ENCODE results near the gene ROBO1. TPM values are rescaled to one million over a fixed set of nuclear protein-coding genes. Genes with fewer than 3 reads are reported as not detected.
A peak's percentile ranks its signal among the peaks of the same experiment; 100 is the strongest.

The ROBO1 gene
- polyA plus RNA-seq, 4 donors, result 98.5 to 142 (median 110) TPM

GRCh38 chr3:78867409-78868372 is 900.1 kb downstream of the ROBO1 start:
- no peak for DNase-seq (ENCODE audit: low read depth in 4 of 4, low spot score in 3 of 4)

GRCh38 chr3:78863306-78864203 is 904.2 kb downstream of the ROBO1 start:
- no peak for DNase-seq (ENCODE audit: low read depth in 4 of 4, low spot score in 3 of 4)

GRCh38 chr3:78861156-78861555 is 906.6 kb downstream of the ROBO1 start:
- no peak for DNase-seq (ENCODE audit: low read depth in 4 of 4, low spot score in 3 of 4)

- no peak for DNase-seq (ENCODE audit: low read depth in 4 of 4, low spot score in 3 of 4)
These were observed 907.2 kb downstream of the ROBO1 start for GRCh38 chr3:78860567-78860966.

GRCh38 chr3:78858910-78859309 is 908.9 kb downstream of the ROBO1 start:
- DNase-seq (ENCODE audit: low read depth in 4 of 4, low spot score in 3 of 4), result no peak

GRCh38 chr3:78858174-78858573 is 909.6 kb downstream of the ROBO1 start:
- no peak for DNase-seq (ENCODE audit: low read depth in 4 of 4, low spot score in 3 of 4)

- no peak for DNase-seq (ENCODE audit: low read depth in 4 of 4, low spot score in 3 of 4)
These were observed 910.2 kb downstream of the ROBO1 start for GRCh38 chr3:78857494-78858111.

- DNase-seq (ENCODE audit: low read depth in 4 of 4, low spot score in 3 of 4), result no peak
These were observed 911.6 kb downstream of the ROBO1 start for GRCh38 chr3:78856164-78856563.

GRCh38 chr3:78855190-78855589 is 912.6 kb downstream of the ROBO1 start:
- no peak for DNase-seq (ENCODE audit: low read depth in 4 of 4, low spot score in 3 of 4)

GRCh38 chr3:78848392-78849288 is 919.2 kb downstream of the ROBO1 start:
- no peak for DNase-seq (ENCODE audit: low read depth in 4 of 4, low spot score in 3 of 4)

GRCh38 chr3:78847603-78848002 is 920.2 kb downstream of the ROBO1 start:
- DNase-seq (ENCODE audit: low read depth in 4 of 4, low spot score in 3 of 4), result no peak

- no peak for DNase-seq (ENCODE audit: low read depth in 4 of 4, low spot score in 3 of 4)
These were observed 920.6 kb downstream of the ROBO1 start for GRCh38 chr3:78847203-78847602.

- peak in 2 of 4 donors; percentile 46 to 48 for DNase-seq (ENCODE audit: low read depth in 4 of 4, low spot score in 3 of 4)
These were observed 921.1 kb downstream of the ROBO1 start for GRCh38 chr3:78846718-78847117.

- DNase-seq (ENCODE audit: low read depth in 4 of 4, low spot score in 3 of 4), result no peak
These were observed 922.2 kb downstream of the ROBO1 start for GRCh38 chr3:78845605-78846004.

- DNase-seq (ENCODE audit: low read depth in 4 of 4, low spot score in 3 of 4), result no peak
These were observed 923.5 kb downstream of the ROBO1 start for GRCh38 chr3:78844307-78844706.

- DNase-seq (ENCODE audit: low read depth in 4 of 4, low spot score in 3 of 4), result no peak
These were observed 928.1 kb downstream of the ROBO1 start for GRCh38 chr3:78839693-78840092.

GRCh38 chr3:78838362-78838761 is 929.4 kb downstream of the ROBO1 start:
- DNase-seq (ENCODE audit: low read depth in 4 of 4, low spot score in 3 of 4), result no peak

- no peak for DNase-seq (ENCODE audit: low read depth in 4 of 4, low spot score in 3 of 4)
These were observed 932.9 kb downstream of the ROBO1 start for GRCh38 chr3:78834910-78835309.

- no peak for DNase-seq (ENCODE audit: low read depth in 4 of 4, low spot score in 3 of 4)
These were observed 935.0 kb downstream of the ROBO1 start for GRCh38 chr3:78832785-78833204.

GRCh38 chr3:78831446-78831972 is 936.3 kb downstream of the ROBO1 start:
- no peak for DNase-seq (ENCODE audit: low read depth in 4 of 4, low spot score in 3 of 4)
